ENCODE results near the gene MEAK7.

GRCh38 chr16:84483882-84484565 lies 20.4 kb downstream of the MEAK7 start:
- TF ChIP-seq TAF1 (IDR thresholded peaks at IDR 0.05; ENCODE audit: borderline replicate concordance, insufficient read depth, low read length) (no peak), POLR2AphosphoS5 (IDR thresholded peaks at IDR 0.05; ENCODE audit: low read depth, low read length) (no peak)

All from PFSK-1 (cell line).